Measurements from ENCODE around the gene PARD6B. TPM values are rescaled to one million over a fixed set of nuclear protein-coding genes. Genes with fewer than 3 reads are reported as not detected.
"Not testable (repeated sequence)": the region's sequence is repeated elsewhere in the genome, so short reads cannot be mapped to it uniquely, and the experiment has no call there.

Gene PARD6B
- total and polyA plus RNA-seq, 4 experiments from 2014 or later: 0.71 to 12.7 (median 5.9) TPM

DNA sequence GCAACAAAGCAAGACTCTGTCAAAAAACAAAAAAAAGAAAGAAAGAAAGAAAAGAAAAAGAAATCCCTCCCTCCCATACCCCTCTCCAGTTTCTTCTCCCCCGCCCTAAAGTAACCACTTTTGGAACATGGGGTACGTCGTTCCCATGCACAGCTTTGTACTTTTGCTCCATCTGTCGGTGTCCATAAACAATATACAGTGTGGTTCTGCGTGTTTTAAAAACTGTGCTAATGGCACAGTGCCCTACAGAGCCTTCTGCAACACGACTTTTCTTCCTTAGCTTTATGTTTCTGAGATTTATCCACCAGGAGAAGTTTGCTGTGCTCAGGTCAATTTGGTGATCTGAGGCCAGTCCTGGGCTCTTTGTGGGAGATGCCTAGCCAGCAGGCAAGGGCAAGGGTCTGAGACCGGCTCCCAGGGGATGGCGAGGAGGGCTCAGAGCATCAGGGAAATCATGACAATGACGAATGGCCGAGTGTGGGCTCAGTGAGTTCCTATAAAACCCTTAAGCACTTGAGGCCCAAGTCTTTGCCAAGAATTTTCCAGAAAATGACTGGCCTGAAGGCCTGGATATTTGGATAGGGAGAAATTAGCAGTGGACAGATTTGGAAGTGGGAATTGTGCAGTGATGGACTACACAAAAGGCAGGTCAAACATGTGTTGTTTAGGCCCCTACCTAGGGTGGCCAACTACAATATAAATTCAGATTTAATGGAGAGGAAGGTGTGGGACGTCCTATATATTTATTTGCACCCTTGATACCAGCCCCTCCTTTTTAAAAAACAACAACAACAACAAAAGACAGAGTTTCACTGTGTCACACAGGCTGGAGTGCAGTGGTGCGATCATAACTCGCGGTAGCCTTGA lies 61.6 kb downstream of the PARD6B start:
- H3K4me3 ChIP-seq (ENCODE audit: low read length in 2 of 2): no peak overlapping the region
- H3K4me1 ChIP-seq (ENCODE audit: insufficient read depth, low read length): peaks cover 22% of the 10 kb centered on the region
- no peaks in the 10 kb centered on the region for H3K27me3 Mint-ChIP-seq
- DNase-seq: no peak
- intact Hi-C loops (cut with micrococcal nuclease): loop anchor here (5.0 kb wide), 2 partner anchors 189 to 534 kb away; no protein-coding TSS in a partner anchor
- no peaks in the 10 kb centered on the region for H3K36me3 Mint-ChIP-seq
- H3K36me3 ChIP-seq (ENCODE audit: insufficient read depth, low read length): no peaks in the 10 kb centered on the region
- no peak overlapping the region for H3K27ac ChIP-seq (ENCODE audit: low read depth, low read length)
- ChIA-PET POLR2A (ENCODE audit: partially characterized antibody) (interaction anchor here (1.0 to 4.6 kb wide), 3 partner anchors 19 to 165 kb away, joined by 3 to 109 read pairs (median 37); partner anchors contain the start of genes ADNP, DPM1 and MOCS3), CTCF (ENCODE audit: partially characterized antibody) (interaction anchor here (0.6 to 12.5 kb wide), 20 partner anchors 12 to 1374 kb away, joined by 3 to 298 read pairs (median 4); partner anchors contain the start of genes ADNP, DPM1 and MOCS3)
- H3K9me3 ChIP-seq (ENCODE audit: control insufficient read depth in 1 of 2, low read length in 2 of 2): no peaks in the 10 kb centered on the region
- no peaks in the 10 kb centered on the region for H3K9me3 Mint-ChIP-seq
- H3K4me3 Mint-ChIP-seq: peak overlapping the region in 5 of 8 donors; percentile 8 to 87 (median 33)
- H3K4me1 Mint-ChIP-seq: peaks cover 6 to 14% (median 11%) of the 10 kb centered on the region in 4 donors
- H3K27me3 ChIP-seq (ENCODE audit: insufficient read depth, low read length): no peaks in the 10 kb centered on the region
- H3K27ac Mint-ChIP-seq: peak overlapping the region in 4 of 7 donors; percentile 57 to 82 (median 68)

DNA sequence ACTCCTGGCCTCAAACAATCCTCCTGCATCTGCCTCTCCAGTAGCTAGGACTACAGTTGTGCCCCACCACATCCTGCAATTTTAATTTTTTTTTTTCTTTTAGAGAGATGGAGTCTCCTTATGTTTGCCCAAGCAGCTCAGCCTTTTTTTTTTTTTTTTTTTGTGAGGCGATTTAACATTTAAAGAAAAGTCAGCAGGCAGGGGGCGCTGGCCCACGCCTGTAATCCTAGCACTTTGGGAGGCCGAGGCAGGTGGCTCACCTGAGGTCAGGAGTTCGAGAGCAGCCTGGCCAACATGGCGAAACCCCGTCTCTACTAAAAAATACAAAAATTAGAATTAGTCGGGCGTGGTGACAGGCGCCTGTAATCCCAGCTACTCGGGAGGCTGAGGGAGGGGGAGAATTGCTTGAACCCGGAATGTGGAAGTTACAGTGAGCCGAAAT lies 62.2 kb downstream of the PARD6B start:
- H3K9me3 ChIP-seq (ENCODE audit: control insufficient read depth in 1 of 2, low read length in 2 of 2); H3K27me3 Mint-ChIP-seq; H3K27me3 ChIP-seq (ENCODE audit: insufficient read depth, low read length); H3K9me3 Mint-ChIP-seq; H3K36me3 ChIP-seq (ENCODE audit: insufficient read depth, low read length); H3K27ac ChIP-seq (ENCODE audit: low read depth, low read length); H3K4me3 ChIP-seq (ENCODE audit: low read length in 2 of 2); H3K36me3 Mint-ChIP-seq: not testable (repeated sequence)
- ChIA-PET POLR2A (ENCODE audit: partially characterized antibody) (interaction anchor here (1.0 to 4.6 kb wide), 3 partner anchors 19 to 165 kb away, joined by 3 to 109 read pairs (median 37); partner anchors contain the start of genes ADNP, DPM1 and MOCS3), CTCF (ENCODE audit: partially characterized antibody) (interaction anchor here (0.6 to 12.5 kb wide), 25 partner anchors 10 to 1373 kb away, joined by 3 to 298 read pairs (median 4); partner anchors contain the start of genes ADNP, DPM1 and MOCS3)
- intact Hi-C loops (cut with micrococcal nuclease): loop anchor here (1.0 to 5.0 kb wide), 5 partner anchors 63 to 534 kb away; partner anchors contain the start of genes DPM1, MOCS3 and PARD6B
- H3K4me1 ChIP-seq (ENCODE audit: insufficient read depth, low read length): peaks cover 22% of the 10 kb centered on the region
- Mint-ChIP-seq H3K4me1 (peaks cover 6 to 14% (median 11%) of the 10 kb centered on the region in 4 donors), H3K27ac (peak overlapping the region in 4 of 7 donors; percentile 68 to 91 (median 82)), H3K4me3 (peak overlapping the region; percentile 32 to 87 (median 68))
- peak; percentile 29 to 49 (median 32) for DNase-seq

DNA sequence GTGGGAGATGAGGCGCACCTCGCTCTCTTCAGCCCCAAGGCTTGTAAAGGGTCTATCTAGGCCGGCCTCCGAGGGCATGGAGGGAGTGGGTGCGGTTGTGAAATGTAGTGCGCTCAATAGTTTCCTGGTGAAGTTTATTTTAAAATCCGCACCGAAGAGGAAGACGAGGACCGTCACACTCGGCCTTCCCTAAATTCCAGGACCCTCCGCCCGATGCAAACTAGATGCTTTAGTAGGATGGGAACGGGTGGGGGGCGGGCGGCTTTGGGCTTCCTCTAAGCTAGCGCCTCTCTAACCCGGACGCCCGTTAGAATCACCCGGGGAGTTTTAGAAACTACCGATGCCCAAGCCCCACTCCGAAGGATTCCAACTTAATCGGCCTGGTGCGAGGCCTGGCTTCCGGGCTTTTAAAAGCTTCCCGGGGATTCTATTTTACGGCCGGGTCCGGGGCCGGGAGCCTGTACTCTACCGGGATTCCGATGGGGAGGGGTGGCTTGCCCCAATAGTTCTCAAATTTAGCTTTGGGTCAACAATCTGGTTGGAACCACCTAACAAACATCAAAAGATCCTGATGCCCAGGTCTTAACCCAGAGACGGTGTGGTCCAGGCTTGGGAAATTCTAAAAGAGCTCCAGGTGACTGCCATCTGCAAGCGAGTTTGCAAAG lies 62.9 kb downstream of the PARD6B start:
- no peaks in the 10 kb centered on the region for H3K9me3 Mint-ChIP-seq
- peak overlapping the region; percentile 69 to 78 for H3K4me3 ChIP-seq (ENCODE audit: low read length in 2 of 2)
- ChIA-PET POLR2A (ENCODE audit: partially characterized antibody) (interaction anchor here (0.6 to 4.6 kb wide), 21 partner anchors 9 to 640 kb away, joined by 3 to 109 read pairs (median 3); partner anchors contain the start of genes ADNP, DPM1, MOCS3 and PARD6B), CTCF (ENCODE audit: partially characterized antibody) (interaction anchor here (0.7 to 12.5 kb wide), 42 partner anchors 8 to 647 kb away, joined by 3 to 298 read pairs (median 4); partner anchors contain the start of genes ADNP, DPM1, MOCS3 and PARD6B)
- intact Hi-C loops (cut with micrococcal nuclease): loop anchor here (1.0 to 5.0 kb wide), 5 partner anchors 64 to 533 kb away; partner anchors contain the start of genes DPM1, MOCS3 and PARD6B
- peak overlapping the region in 6 of 7 donors; percentile 48 to 85 (median 76) for H3K27ac Mint-ChIP-seq
- no peaks in the 10 kb centered on the region for H3K36me3 ChIP-seq (ENCODE audit: insufficient read depth, low read length)
- no peaks in the 10 kb centered on the region for H3K9me3 ChIP-seq (ENCODE audit: control insufficient read depth in 1 of 2, low read length in 2 of 2)
- H3K27ac ChIP-seq (ENCODE audit: low read depth, low read length): peak overlapping the region; percentile 24
- DNase-seq: peak in 1 of 5 donors; percentile 10
- H3K27me3 Mint-ChIP-seq: no peaks in the 10 kb centered on the region
- H3K36me3 Mint-ChIP-seq: no peaks in the 10 kb centered on the region
- peaks cover 6 to 14% (median 11%) of the 10 kb centered on the region in 4 donors for H3K4me1 Mint-ChIP-seq
- H3K4me1 ChIP-seq (ENCODE audit: insufficient read depth, low read length): peaks cover 22% of the 10 kb centered on the region
- H3K4me3 Mint-ChIP-seq: peak overlapping the region; percentile 69 to 85 (median 78)
- H3K27me3 ChIP-seq (ENCODE audit: insufficient read depth, low read length): no peaks in the 10 kb centered on the region

DNA sequence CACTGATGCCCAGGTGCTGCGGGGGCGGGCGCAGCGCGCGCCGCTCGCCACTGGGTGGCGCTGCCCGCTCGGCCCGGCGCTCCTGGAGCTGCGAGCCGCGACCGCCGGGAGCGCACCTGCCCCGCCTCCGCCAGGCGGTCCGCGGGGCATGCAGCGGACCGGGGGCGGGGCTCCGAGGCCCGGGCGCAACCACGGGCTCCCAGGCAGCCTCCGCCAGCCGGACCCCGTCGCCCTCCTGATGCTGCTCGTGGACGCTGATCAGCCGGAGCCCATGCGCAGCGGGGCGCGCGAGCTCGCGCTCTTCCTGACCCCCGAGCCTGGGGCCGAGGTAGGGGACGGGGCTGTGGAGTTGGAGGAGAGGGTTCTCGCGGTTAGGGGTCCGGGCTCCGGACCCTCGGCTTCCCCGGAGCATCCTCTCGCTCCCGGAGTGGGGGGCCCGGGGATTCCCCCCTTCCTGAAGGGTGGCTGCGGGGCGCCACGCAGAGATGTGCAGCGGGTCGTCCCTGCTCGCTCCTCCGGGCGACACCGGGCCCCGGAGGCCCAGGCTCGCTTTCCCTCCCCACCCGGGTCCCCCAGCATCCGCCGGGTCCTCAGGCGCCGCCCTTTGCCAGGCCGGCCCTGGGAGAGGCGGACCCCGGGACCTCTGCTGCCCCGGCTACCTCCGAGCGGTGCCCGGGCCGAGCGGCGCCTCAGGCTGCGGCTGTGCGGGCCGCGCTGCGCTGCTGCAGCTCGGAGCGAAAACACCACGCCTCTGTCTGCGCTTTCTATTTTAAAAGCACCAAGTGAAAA lies 63.7 kb downstream of the PARD6B start, which contains the start of gene BCAS4:
Gene BCAS4 (plus strand): TSS at position 216 of the 789 bp plus-strand sequence. CDS start 23 bp downstream, at position 239.
- Histone ChIP-seq H3K4me1 (ENCODE audit: insufficient read depth, low read length) (peaks cover 22% of the 10 kb centered on the region), H3K9me3 (ENCODE audit: control insufficient read depth in 1 of 2, low read length in 2 of 2) (no peaks in the 10 kb centered on the region), H3K4me3 (ENCODE audit: low read length in 2 of 2) (peak within 1 kb of the TSS; percentile 69 to 78), H3K27ac (ENCODE audit: low read depth, low read length) (peak within 1 kb of the TSS; percentile 55), H3K27me3 (ENCODE audit: insufficient read depth, low read length) (no peaks in the 10 kb centered on the region), H3K36me3 (ENCODE audit: insufficient read depth, low read length) (no peaks in the 10 kb centered on the region)
- H3K36me3 Mint-ChIP-seq: no peaks in the 10 kb centered on the region
- DNase-seq: peak; percentile 76 to 89 (median 86)
- H3K4me3 Mint-ChIP-seq: peak within 1 kb of the TSS; percentile 82 to 95 (median 90)
- peaks cover 8 to 13% (median 11%) of the 10 kb centered on the region in 4 donors for H3K4me1 Mint-ChIP-seq
- H3K27me3 Mint-ChIP-seq: no peaks in the 10 kb centered on the region
- H3K27ac Mint-ChIP-seq: peak within 1 kb of the TSS; percentile 79 to 94 (median 85)
- intact Hi-C loops (cut with micrococcal nuclease): loop anchor here (1.0 to 5.0 kb wide), 6 partner anchors 9 to 532 kb away; partner anchors contain the start of genes DPM1, MOCS3 and PARD6B
- H3K9me3 Mint-ChIP-seq: no peaks in the 10 kb centered on the region
- ChIA-PET CTCF (ENCODE audit: partially characterized antibody) (interaction anchor here (0.7 to 12.5 kb wide), 42 partner anchors 8 to 648 kb away, joined by 3 to 298 read pairs (median 4); partner anchors contain the start of genes ADNP, DPM1, MOCS3 and PARD6B), POLR2A (ENCODE audit: partially characterized antibody) (interaction anchor here (0.6 to 4.6 kb wide), 21 partner anchors 9 to 641 kb away, joined by 3 to 109 read pairs (median 3); partner anchors contain the start of genes ADNP, DPM1, MOCS3 and PARD6B)

DNA sequence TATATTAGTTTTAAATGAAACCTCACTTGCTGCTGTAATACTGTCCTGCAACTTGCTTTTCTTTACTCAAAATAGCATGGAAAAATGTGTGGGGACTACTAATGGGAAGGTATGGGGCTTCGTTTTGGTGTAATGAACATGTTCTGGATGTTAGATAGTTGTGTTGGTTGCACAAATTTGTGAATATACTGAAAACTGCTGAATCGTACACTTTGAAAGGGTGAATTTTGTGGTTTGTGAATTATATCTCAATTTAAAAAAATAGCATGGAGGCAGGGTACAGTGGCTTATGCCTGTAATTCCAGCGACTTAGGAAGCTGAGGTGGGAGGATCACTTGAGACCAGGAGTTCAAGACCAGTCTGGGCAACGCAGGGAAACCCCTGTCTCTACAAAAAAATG lies 65.8 kb downstream of the PARD6B start:
- H3K27ac Mint-ChIP-seq: no peak overlapping the region
- H3K9me3 Mint-ChIP-seq: no peaks in the 10 kb centered on the region
- Histone ChIP-seq H3K36me3 (ENCODE audit: insufficient read depth, low read length) (no peaks in the 10 kb centered on the region), H3K27me3 (ENCODE audit: insufficient read depth, low read length) (no peaks in the 10 kb centered on the region), H3K9me3 (ENCODE audit: control insufficient read depth in 1 of 2, low read length in 2 of 2) (no peaks in the 10 kb centered on the region), H3K27ac (ENCODE audit: low read depth, low read length) (no peak overlapping the region), H3K4me1 (ENCODE audit: insufficient read depth, low read length) (peaks cover 13% of the 10 kb centered on the region), H3K4me3 (ENCODE audit: low read length in 2 of 2) (no peak overlapping the region)
- intact Hi-C loops (cut with micrococcal nuclease): no loop called here
- no peaks in the 10 kb centered on the region for H3K36me3 Mint-ChIP-seq
- H3K4me1 Mint-ChIP-seq: peaks cover 7 to 12% (median 8%) of the 10 kb centered on the region in 4 donors
- no peaks in the 10 kb centered on the region for H3K27me3 Mint-ChIP-seq
- H3K4me3 Mint-ChIP-seq: peak overlapping the region in 3 of 8 donors; percentile 18 to 42 (median 29)
- DNase-seq: no peak
- CTCF ChIA-PET (ENCODE audit: partially characterized antibody): interaction anchor here (1.7 to 12.5 kb wide), 2 partner anchors 48 to 130 kb away, joined by 4 to 298 read pairs; partner anchors contain the start of gene ADNP
- POLR2A ChIA-PET (ENCODE audit: partially characterized antibody): no interaction called here

DNA sequence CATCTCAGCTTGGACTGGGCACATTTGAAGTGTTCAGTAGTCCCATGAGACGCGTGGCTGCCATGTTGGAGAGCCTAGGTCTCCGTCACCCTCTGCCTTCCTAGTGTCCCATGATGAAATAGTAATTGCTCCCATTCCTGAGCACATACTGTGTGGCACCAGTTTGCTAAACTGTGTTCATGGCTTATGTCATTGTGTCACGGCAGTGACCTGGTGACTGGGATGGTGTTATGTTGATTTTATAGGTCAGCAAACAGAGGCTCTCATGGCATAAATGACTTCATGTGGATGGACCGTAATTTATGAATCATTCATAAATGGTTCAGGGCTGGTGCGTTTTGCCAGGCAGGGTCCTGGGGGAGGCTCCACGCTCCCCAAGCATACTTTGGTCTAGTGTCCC lies 67.3 kb downstream of the PARD6B start:
- Histone ChIP-seq H3K4me3 (ENCODE audit: low read length in 2 of 2) (no peak overlapping the region), H3K9me3 (ENCODE audit: control insufficient read depth in 1 of 2, low read length in 2 of 2) (no peaks in the 10 kb centered on the region), H3K36me3 (ENCODE audit: insufficient read depth, low read length) (no peaks in the 10 kb centered on the region), H3K4me1 (ENCODE audit: insufficient read depth, low read length) (peaks cover 13% of the 10 kb centered on the region), H3K27me3 (ENCODE audit: insufficient read depth, low read length) (no peaks in the 10 kb centered on the region), H3K27ac (ENCODE audit: low read depth, low read length) (no peak overlapping the region)
- Mint-ChIP-seq H3K4me1 (peaks cover 6 to 9% (median 7%) of the 10 kb centered on the region in 4 donors), H3K4me3 (no peak overlapping the region), H3K27me3 (no peaks in the 10 kb centered on the region), H3K9me3 (no peaks in the 10 kb centered on the region), H3K27ac (peak overlapping the region in 1 of 7 donors; percentile 31), H3K36me3 (no peaks in the 10 kb centered on the region)
- no peak for DNase-seq
- POLR2A ChIA-PET (ENCODE audit: partially characterized antibody): no interaction called here
- CTCF ChIA-PET (ENCODE audit: partially characterized antibody): no interaction called here
- intact Hi-C loops (cut with micrococcal nuclease): no loop called here
